ENCODE results near the gene CINP. TPM values are rescaled to one million over a fixed set of nuclear protein-coding genes. Genes with fewer than 3 reads are reported as not detected.

The CINP gene
- total and polyA plus RNA-seq, 9 donors: 26.2 to 35.0 (median 30.9) TPM

GRCh38 chr14:102389246-102389645, 26.6 kb upstream of the CINP start:
- Histone ChIP-seq H3K27ac (ENCODE audit: low read length) (no peak overlapping the region), H3K4me1 (ENCODE audit: control insufficient read depth, insufficient read depth, low read length) (no peaks in the 10 kb centered on the region), H3K27me3 (ENCODE audit: control insufficient read depth, insufficient read depth, low read length) (no peaks in the 10 kb centered on the region), H3K9me3 (replicated peaks; ENCODE audit: control insufficient read depth, low read depth, low read length) (no peaks in the 10 kb centered on the region), H3K36me3 (ENCODE audit: control insufficient read depth, insufficient read depth, low read length) (peaks cover 14% of the 10 kb centered on the region), H3K4me3 (ENCODE audit: low read length) (no peak overlapping the region)
- WGBS (ENCODE audit: insufficient coverage): no CpG with 5 or more reads among the region's 2 CpGs
- peak; percentile 5 for DNase-seq

GRCh38 chr14:102387086-102387485, 24.4 kb upstream of the CINP start:
- no peaks in the 10 kb centered on the region for H3K9me3 ChIP-seq (replicated peaks; ENCODE audit: control insufficient read depth, low read depth, low read length)
- no peaks in the 10 kb centered on the region for H3K27me3 ChIP-seq (ENCODE audit: control insufficient read depth, insufficient read depth, low read length)
- no peak overlapping the region for H3K27ac ChIP-seq (ENCODE audit: low read length)
- H3K4me1 ChIP-seq (ENCODE audit: control insufficient read depth, insufficient read depth, low read length): no peaks in the 10 kb centered on the region
- no peak overlapping the region for H3K4me3 ChIP-seq (ENCODE audit: low read length)
- H3K36me3 ChIP-seq (ENCODE audit: control insufficient read depth, insufficient read depth, low read length): peaks cover 8% of the 10 kb centered on the region
- no peak for DNase-seq

DNA sequence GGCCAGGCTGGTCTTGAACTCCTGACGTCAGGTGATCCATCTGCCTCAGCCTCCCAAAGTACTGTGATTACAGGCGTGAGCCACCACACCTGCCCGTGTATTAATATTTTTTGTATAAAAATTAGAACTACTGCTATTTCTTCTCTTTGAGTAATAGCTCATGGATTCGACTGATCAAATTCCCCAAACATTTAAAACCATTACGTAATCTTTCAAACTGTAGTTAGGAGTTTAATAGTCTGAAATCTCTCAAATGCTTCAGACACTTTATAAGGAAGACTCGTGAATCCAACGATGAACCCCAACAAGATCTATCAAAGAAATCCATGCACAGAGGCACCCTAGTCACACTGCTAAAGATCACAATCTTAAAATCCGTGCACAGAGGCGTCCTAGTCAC, 16.1 kb upstream of the CINP start:
- no peak overlapping the region for H3K4me3 ChIP-seq (ENCODE audit: low read length)
- no peaks in the 10 kb centered on the region for H3K27me3 ChIP-seq (ENCODE audit: control insufficient read depth, insufficient read depth, low read length)
- no peak for DNase-seq
- H3K36me3 ChIP-seq (ENCODE audit: control insufficient read depth, insufficient read depth, low read length): peaks cover 27% of the 10 kb centered on the region
- no peak overlapping the region for H3K27ac ChIP-seq (ENCODE audit: low read length)
- no peaks in the 10 kb centered on the region for H3K9me3 ChIP-seq (replicated peaks; ENCODE audit: control insufficient read depth, low read depth, low read length)
- no peaks in the 10 kb centered on the region for H3K4me1 ChIP-seq (ENCODE audit: control insufficient read depth, insufficient read depth, low read length)
- WGBS (ENCODE audit: insufficient coverage): 96% methylated on average over 4 of the region's 9 CpGs

GRCh38 chr14:102377696-102378095, 15.0 kb upstream of the CINP start:
- H3K4me1 ChIP-seq (ENCODE audit: control insufficient read depth, insufficient read depth, low read length): no peaks in the 10 kb centered on the region
- no peaks in the 10 kb centered on the region for H3K27me3 ChIP-seq (ENCODE audit: control insufficient read depth, insufficient read depth, low read length)
- no peak overlapping the region for H3K27ac ChIP-seq (ENCODE audit: low read length)
- H3K36me3 ChIP-seq (ENCODE audit: control insufficient read depth, insufficient read depth, low read length): peaks cover 27% of the 10 kb centered on the region
- no peaks in the 10 kb centered on the region for H3K9me3 ChIP-seq (replicated peaks; ENCODE audit: control insufficient read depth, low read depth, low read length)
- H3K4me3 ChIP-seq (ENCODE audit: low read length): no peak overlapping the region
- no peak for DNase-seq

DNA sequence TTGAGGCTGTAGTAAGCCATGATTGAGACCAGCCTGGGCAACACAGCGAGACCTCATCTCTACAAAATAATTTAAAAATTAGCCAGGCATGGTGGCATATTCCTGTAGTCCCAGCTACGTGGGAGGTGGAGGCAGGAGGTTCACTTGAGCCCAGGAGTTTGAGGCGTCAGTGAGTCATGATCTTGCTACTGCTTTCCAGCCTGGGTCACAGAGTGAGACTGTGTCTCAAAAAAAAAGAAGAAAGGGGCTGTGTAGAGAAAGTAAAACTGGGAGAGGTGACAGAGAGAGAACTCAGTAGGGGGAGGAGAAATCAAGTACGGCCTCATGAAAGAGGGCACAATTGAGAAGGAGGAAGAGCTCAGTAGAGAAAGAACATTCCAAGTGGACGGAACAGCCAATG, 12.4 kb upstream of the CINP start:
- Histone ChIP-seq H3K36me3 (ENCODE audit: control insufficient read depth, insufficient read depth, low read length) (peaks cover 28% of the 10 kb centered on the region), H3K4me3 (ENCODE audit: low read length) (no peak overlapping the region), H3K9me3 (replicated peaks; ENCODE audit: control insufficient read depth, low read depth, low read length) (no peaks in the 10 kb centered on the region), H3K27ac (ENCODE audit: low read length) (no peak overlapping the region), H3K4me1 (ENCODE audit: control insufficient read depth, insufficient read depth, low read length) (peaks cover 4% of the 10 kb centered on the region), H3K27me3 (ENCODE audit: control insufficient read depth, insufficient read depth, low read length) (no peaks in the 10 kb centered on the region)
- 97% methylated on average over 4 of the region's 5 CpGs for WGBS (ENCODE audit: insufficient coverage)
- no peak for DNase-seq

DNA sequence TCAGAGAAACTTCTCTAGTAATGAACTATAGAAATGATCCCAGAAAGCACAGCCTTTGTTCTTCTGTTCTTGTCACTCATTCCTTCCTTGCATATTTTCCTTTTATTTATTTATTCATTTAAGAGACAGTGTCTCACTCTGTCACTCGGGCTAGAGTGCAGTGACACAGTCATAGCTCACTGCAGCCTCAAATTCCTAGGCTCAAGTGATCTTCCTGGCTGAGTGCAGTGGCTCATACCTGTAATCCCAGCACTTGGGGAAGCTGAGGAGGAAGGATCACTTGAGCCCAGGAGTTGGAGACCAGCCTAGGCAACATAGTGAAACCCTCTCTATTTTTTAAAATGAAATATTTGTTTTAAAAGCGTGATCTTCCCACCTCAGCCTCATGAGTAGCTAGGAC, 11.6 kb upstream of the CINP start:
- no peak overlapping the region for H3K27ac ChIP-seq (ENCODE audit: low read length)
- H3K4me3 ChIP-seq (ENCODE audit: low read length): no peak overlapping the region
- peaks cover 4% of the 10 kb centered on the region for H3K4me1 ChIP-seq (ENCODE audit: control insufficient read depth, insufficient read depth, low read length)
- no peak for DNase-seq
- H3K27me3 ChIP-seq (ENCODE audit: control insufficient read depth, insufficient read depth, low read length): no peaks in the 10 kb centered on the region
- 100% methylated on average over 1 of the region's 2 CpGs for WGBS (ENCODE audit: insufficient coverage)
- H3K9me3 ChIP-seq (replicated peaks; ENCODE audit: control insufficient read depth, low read depth, low read length): no peaks in the 10 kb centered on the region
- peaks cover 25% of the 10 kb centered on the region for H3K36me3 ChIP-seq (ENCODE audit: control insufficient read depth, insufficient read depth, low read length)

GRCh38 chr14:102373110-102373509, 10.4 kb upstream of the CINP start:
- H3K9me3 ChIP-seq (replicated peaks; ENCODE audit: control insufficient read depth, low read depth, low read length): no peaks in the 10 kb centered on the region
- H3K4me1 ChIP-seq (ENCODE audit: control insufficient read depth, insufficient read depth, low read length): peaks cover 4% of the 10 kb centered on the region
- WGBS (ENCODE audit: insufficient coverage): no CpG with 5 or more reads among the region's 3 CpGs
- H3K27ac ChIP-seq (ENCODE audit: low read length): no peak overlapping the region
- H3K4me3 ChIP-seq (ENCODE audit: low read length): no peak overlapping the region
- H3K27me3 ChIP-seq (ENCODE audit: control insufficient read depth, insufficient read depth, low read length): no peaks in the 10 kb centered on the region
- H3K36me3 ChIP-seq (ENCODE audit: control insufficient read depth, insufficient read depth, low read length): peaks cover 16% of the 10 kb centered on the region
- no peak for DNase-seq

GRCh38 chr14:102371361-102371760, 8.7 kb upstream of the CINP start:
- Histone ChIP-seq H3K27ac (ENCODE audit: low read length) (no peak overlapping the region), H3K4me3 (ENCODE audit: low read length) (no peak overlapping the region)

GRCh38 chr14:102370305-102370809, 7.7 kb upstream of the CINP start:
- Histone ChIP-seq H3K4me3 (ENCODE audit: low read length) (no peak overlapping the region), H3K4me1 (ENCODE audit: control insufficient read depth, insufficient read depth, low read length) (peaks cover 4% of the 10 kb centered on the region), H3K9me3 (replicated peaks; ENCODE audit: control insufficient read depth, low read depth, low read length) (no peaks in the 10 kb centered on the region), H3K36me3 (ENCODE audit: control insufficient read depth, insufficient read depth, low read length) (peaks cover 4% of the 10 kb centered on the region), H3K27me3 (ENCODE audit: control insufficient read depth, insufficient read depth, low read length) (no peaks in the 10 kb centered on the region), H3K27ac (ENCODE audit: low read length) (no peak overlapping the region)
- 64% methylated on average over 10 of the region's 11 CpGs for WGBS (ENCODE audit: insufficient coverage)
- DNase-seq: no peak

More at GRCh38 chr14:102371361-102371760, 8.7 kb upstream of the CINP start:
- no peak for DNase-seq
- H3K9me3 ChIP-seq (replicated peaks; ENCODE audit: control insufficient read depth, low read depth, low read length): no peaks in the 10 kb centered on the region
- no peaks in the 10 kb centered on the region for H3K27me3 ChIP-seq (ENCODE audit: control insufficient read depth, insufficient read depth, low read length)
- peaks cover 4% of the 10 kb centered on the region for H3K4me1 ChIP-seq (ENCODE audit: control insufficient read depth, insufficient read depth, low read length)
- H3K36me3 ChIP-seq (ENCODE audit: control insufficient read depth, insufficient read depth, low read length): peaks cover 4% of the 10 kb centered on the region
- WGBS (ENCODE audit: insufficient coverage): no CpG with 5 or more reads among the region's 4 CpGs

DNA sequence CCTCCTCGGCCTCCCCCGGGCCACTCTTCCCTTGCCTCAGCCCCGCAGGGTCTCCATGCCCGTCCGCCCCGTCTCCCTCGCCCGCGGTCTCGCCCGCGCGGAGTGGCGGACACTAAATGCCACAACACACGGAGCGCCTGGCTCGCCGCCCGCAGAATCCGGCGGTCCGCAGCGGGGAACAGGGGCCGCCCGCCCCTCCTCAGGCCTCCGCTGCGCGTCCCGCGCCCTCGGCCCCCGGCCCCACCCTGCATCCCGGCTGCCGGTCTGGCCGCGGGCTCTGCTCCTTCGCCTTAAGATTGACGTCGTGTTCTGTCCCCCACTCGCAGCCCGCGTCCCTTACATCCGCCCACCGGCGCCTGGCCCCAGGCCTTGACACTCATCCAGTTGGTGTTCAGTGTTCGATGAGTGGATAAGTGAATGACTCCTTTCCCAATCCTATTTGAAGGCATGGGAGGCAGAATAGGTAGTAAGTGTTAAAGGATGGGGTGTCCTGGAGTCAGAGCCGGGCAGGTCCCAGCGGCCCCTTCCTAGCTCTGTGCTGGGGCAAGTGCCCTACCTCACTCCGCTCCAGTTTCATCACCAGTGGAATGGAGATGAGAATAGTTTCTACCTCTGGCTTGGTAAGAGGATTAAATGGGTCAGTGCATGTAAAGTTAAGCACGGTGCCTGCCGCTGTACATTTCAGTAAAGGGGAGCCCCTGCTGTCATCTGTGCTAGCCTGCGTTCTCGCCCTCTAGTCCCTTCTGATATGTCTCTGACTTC, 673 bp upstream of the CINP start:
- WGBS (ENCODE audit: insufficient coverage): 0% methylated on average over 27 of the region's 53 CpGs
- H3K27ac ChIP-seq (ENCODE audit: low read length): peak overlapping the region; percentile 82
- H3K27me3 ChIP-seq (ENCODE audit: control insufficient read depth, insufficient read depth, low read length): no peaks in the 10 kb centered on the region
- peak overlapping the region; percentile 71 for H3K4me3 ChIP-seq (ENCODE audit: low read length)
- H3K4me1 ChIP-seq (ENCODE audit: control insufficient read depth, insufficient read depth, low read length): peaks cover 17% of the 10 kb centered on the region
- H3K9me3 ChIP-seq (replicated peaks; ENCODE audit: control insufficient read depth, low read depth, low read length): no peaks in the 10 kb centered on the region
- peaks cover 14% of the 10 kb centered on the region for H3K36me3 ChIP-seq (ENCODE audit: control insufficient read depth, insufficient read depth, low read length)
- peak; percentile 67 for DNase-seq

Measured in muscle of leg (tissue), 11 donors.